ENCODE results near the gene ASB16.

Gene ASB16

GRCh38 chr17:44210342-44211192, 40.1 kb downstream of the ASB16 start:
- peak; percentile 97 for DNase-seq

GRCh38 chr17:44211281-44212265, 41.1 kb downstream of the ASB16 start:
- DNase-seq = peak; percentile 43

DNA sequence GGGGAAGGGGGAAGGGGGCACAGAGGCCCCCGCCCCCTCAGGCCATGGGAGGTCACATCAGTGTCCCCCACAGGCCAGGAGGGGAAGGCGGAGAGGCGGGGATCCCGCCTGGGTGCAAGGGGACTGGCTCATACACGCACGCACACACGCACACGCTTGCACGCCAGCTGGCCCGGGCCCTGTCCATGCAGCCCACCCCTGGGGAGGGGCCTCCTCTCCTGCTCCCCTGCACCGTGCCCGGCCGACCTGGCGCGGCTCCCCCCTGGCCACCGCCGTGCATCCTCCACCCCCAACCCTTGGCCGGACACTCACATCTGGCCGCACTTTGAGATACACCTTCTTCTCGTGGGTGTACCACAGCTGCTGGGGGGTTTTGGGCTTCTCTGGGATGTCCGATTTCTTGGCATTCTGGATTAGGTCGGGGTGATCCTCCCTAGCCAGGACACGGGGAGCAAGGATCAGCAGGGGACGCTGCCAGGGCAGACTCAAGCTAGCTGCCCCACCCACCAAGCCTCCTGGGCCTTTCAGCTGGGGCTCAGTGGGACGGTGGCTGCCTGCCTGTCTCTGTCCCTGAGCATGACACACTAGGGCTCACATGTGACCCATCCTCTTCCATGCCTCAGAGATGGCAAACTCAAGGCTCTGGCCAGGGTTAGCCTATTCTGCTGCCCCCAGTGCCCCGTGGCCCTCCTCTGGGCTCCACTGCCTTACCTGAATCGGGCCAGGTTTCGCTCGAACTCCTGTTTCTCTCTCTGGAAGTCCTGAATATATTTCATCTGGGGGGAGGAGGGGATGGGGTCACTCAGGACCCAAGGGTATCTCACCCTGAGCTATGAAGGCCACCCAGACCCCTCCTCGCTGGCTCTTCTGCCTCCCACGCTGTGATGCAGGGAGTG, 42.3 kb downstream of the ASB16 start:
- no peak for DNase-seq

GRCh38 chr17:44213403-44214229, 43.1 kb downstream of the ASB16 start:
- DNase-seq = no peak

- no peak for DNase-seq
These were observed 43.7 kb downstream of the ASB16 start for GRCh38 chr17:44214230-44214494.

GRCh38 chr17:44214896-44215295, 44.4 kb downstream of the ASB16 start:
- DNase-seq = no peak

GRCh38 chr17:44216173-44216572, 45.7 kb downstream of the ASB16 start:
- DNase-seq = no peak

GRCh38 chr17:44216694-44217093, 46.2 kb downstream of the ASB16 start:
- DNase-seq = no peak

GRCh38 chr17:44217738-44218343, 47.3 kb downstream of the ASB16 start:
- DNase-seq = no peak

DNA sequence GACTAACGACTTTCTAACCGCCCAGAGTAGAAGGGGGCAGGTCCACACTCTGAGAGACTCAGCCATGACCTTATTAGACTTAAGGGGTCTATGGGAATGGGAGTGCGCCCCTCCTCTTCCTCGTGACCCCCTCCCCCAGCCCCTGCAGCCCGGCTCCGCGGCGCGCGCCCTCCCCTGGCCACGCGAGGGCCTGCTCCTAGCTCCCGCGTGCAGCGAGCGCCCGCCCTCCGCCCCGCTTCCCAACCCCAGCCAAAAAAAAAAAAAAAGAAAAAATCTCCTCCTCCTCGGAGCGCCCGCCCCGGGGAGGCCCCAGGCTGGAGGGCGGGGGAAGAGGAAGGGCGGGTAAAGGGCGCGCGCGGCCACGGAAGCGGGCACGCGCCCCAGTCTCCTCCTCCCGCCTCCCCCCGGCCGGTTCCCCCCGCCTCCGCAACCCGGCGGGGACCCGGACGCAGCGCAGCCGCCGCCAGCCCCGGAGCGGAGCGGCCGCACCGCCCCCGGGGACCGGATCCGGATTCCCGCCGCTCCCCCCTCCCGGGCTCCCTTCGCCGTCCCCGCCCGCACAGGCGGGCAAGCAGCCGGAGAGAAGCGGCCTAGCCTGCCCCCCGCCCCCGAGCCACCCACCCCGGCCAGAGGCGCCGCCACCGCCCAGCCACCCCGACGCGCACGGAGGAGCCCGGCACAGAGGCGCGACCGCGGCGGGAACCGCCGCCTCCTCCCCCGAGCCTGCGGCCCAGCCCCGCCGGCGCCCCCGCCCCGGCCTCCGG, 48.0 kb downstream of the ASB16 start:
- peak; percentile 98 for DNase-seq

- peak; percentile 92 for DNase-seq
These were observed 48.7 kb downstream of the ASB16 start for GRCh38 chr17:44219108-44219615.

DNA sequence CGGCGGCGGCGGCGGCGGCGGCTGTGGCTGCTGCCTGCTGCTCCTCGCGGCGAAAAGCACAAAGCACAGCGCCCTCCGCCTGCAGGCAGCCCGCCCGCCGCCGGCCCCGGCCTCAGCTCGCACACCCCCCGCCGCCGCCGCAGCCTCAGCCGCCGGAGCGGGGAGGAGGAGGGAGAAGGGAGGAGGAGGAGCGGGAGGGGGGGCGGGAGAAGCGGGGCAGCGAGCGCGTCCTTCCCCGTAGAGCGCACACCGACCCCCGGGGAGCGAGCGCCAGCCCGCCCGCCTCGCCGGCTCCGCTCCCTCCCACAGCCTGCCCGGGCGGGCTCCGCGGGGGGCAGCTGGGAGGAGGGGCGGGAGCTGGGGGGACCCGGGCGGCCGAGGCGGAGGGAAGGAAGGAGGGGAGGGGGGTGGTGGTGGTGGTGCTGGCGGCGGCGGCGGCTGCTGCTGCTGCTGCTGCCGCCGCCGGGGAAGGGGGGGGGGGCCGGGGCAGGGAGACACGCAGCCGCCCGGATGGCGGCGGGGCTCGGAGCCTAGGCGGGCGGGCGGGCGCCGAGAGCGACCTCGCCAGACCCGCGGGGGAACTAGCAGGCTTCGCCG, 49.2 kb downstream of the ASB16 start, which contains the start of gene UBTF:
Gene UBTF (minus strand): TSS at position 60 of the 597 bp plus-strand sequence. CDS start 1,446 bp downstream, outside the sequence.
- peak; percentile 86 for DNase-seq

GRCh38 chr17:44220213-44221083, 49.9 kb downstream of the ASB16 start:
- DNase-seq = peak; percentile 85

- peak; percentile 91 for DNase-seq
These were observed 50.8 kb downstream of the ASB16 start for GRCh38 chr17:44221084-44221861.

DNA sequence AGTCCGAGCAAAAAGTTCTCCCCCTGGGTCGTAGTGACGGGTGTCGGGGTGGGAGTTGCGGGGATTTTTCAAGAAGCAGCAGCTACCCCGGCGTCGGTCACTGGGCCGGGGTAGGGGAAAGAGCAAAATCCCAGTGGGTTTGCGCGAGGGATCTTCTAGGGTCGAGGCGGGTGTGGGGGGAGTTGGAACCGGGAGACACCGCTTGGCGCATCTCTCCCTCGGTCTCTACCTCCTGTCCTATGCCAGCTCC, 51.3 kb downstream of the ASB16 start:
- DNase-seq = no peak

DNA sequence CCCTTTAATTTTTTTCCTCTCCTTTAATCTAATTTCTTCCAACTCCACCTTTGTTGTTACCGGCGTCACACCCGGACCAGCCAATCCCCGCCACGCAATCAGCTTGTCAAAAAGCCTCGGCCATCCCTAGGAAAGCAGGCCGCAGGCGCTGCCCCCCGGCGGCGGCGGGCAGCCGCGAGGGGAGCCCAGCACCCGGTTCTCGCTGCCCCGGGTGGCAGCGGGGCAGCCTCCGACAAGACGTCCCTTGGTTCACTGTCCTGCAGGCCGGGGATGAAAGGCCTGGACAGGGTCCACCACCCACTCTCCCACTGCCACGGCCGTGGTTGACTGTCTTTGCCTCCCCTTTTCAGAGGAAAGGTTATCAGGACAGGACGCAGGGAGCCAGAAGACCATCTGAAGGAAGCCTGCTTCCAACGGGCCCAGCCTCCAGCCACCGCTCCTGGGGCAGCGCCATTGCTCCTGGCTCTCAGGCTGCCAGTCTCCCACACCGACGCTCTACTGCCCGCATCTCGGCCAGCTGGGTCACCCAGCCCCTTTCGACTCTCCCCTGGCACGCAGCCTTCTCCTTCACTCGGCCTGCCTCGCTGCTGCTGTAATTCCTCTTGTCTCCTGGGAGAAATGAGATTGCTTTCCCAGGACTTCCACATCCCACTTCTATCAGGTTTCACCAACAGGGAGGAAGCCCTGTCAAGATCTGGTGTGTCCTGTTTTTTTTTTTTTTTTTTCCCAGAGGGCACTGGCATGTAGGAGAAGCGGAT, 51.8 kb downstream of the ASB16 start:
- peak; percentile 76 for DNase-seq

DNA sequence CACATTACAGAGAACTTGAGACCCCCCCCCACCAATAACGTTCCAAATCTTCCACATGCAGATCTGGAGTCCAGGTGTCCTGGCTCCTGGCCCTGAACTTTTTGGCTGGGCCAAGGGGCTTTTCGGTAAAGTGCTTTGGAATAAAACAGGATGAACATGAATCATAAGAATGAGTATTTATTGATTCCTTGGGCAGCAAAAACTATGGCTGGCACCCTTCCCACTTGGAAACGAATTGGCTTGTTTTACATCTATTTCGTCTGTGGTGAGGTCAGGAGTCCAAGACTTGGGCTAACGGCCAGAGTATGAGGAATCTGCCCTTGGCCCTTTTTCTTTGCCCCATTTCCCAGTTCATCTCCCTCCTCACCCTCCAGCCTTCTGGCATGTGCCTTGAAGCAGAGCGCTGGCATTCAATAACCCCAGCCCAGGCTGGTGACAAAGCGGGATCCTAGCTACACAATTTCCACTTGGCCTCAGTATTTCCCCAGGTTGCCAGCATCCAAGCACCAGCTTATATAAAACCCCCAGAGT, 53.1 kb downstream of the ASB16 start:
- no peak for DNase-seq

All from DMS53 (cell line).